AML-193 (cell line): ENCODE measurements around the gene USP22.
"Not testable (repeated sequence)": the region's sequence is repeated elsewhere in the genome, so short reads cannot be mapped to it uniquely, and the experiment has no call there.

Experiments used
- DNase-seq, 2 experiments: peaks; one replicate each; lab custom pipeline; 2025; lab: John Stamatoyannopoulos, UW

Gene USP22

DNA sequence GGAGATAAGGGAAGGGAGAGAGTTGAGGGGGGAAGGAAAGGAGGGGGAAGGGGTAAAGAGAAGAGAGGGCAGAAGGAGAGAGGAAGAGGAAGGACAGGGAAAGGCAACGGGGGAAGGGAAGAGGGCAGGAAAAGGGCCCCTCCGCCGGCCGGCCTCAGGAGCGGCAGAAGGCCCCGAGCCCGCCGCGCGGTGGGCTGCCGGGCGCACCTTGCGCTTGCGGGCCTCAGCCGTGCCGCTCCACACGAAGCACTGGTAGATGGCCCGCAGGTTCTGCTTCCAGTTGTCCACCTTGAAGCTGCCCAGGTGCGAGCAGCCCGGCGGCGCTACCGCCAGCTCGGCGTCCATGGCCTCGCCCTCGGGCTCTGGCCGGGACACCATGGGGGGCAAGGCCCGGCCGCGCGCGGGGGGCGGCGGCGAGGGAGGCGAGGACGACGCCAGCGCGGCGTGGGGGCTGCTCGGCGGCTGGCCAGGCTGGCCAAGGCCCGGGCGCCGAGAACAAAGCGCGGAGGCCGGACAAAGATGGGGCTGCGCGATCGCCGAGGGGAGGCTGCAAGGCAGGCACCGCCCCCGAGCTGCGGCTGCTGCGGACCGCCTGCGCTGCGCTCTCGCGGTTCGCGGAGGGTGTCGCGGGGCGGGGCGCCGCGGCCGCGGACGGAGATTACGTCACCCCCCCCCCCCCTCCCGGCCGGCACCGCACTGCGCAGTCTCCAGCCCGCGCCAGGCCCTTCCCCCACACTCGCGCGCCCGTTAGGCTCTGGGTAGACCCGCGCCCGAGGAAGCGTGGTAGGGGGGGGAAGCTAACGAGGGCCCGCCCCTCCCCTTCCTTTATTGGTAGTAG, at the start of gene USP22:
TSS of gene USP22 (minus strand) at position 554 of the 838 bp plus-strand sequence. CDS start at position 378, 176 bp downstream.
- peak; percentile 99 for DNase-seq

DNA sequence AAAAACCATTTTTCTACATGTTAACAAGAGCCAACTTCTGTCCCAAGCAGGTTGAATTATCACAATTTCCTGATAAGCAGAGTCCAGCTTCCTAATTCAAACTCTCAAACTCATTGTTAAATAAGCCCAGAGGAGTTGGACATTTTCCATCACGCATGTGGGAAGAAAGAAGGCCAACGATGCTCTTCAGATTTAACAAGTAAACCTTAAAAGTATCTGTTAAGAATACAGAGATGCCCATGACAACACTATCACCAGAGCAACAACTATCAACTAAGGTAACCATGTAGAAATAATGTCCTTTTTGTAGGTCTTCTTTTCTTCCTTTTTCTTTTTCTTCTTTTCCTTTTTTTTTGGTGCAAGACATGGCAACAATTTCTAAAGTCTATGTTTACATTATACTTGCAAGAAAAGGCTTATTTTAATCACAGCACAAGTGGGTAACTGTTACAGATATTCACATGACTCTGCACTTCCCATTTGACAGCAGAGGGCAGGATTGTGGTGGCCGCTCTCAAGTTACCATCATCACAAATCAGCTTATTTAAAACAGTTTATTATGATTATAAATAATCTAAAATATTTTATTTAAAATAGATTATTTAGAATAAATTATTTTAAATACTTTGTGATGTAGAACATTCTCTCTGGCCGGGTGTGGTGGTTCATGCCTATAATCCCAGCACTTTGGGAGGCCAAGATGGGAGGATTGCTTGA, 48.2 kb upstream of the USP22 start:
- no peak for DNase-seq

DNA sequence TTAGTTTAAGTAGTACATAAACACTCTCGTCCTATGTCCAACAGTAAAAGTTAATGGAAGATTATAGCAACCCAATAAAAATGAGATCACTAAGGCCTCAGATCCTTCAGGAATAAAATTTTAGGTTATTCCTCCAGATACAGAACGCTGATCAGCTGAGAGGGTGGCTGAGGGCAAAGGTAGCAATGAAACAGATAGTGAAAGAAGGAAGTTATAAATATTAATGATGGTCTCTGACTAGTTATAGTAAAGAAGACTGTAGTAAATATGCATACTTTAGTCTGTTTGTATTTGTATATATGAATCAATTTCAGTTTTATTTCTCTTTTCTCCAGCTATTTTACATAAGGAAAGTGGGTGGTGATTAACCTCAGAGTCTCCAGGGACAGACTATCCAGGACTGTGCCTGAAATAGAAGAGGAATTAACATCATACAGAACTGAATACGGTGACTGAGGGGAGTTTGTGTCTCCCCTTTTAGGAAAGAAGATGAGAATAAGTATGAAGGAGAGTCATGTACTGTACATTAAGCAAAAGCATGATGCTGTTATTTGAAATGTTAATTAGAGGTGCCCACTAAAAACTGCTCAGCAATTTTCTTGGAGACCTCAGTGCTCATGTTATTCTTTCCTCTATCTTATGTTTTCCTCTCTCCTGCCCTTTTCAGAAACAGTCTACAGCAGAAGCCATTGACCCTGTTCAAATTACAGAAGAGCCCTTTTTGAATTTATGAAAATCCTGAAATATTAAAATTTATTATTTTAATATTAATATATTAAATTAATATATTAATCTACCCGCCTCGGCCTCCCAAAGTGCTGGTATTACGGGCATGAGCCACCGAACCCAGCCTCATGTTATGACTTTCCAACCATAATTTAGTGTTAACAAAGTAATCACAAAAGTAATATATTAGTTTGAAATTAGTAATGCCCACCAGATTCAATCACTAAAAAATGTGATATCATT, 47.4 kb upstream of the USP22 start:
- no peak for DNase-seq

DNA sequence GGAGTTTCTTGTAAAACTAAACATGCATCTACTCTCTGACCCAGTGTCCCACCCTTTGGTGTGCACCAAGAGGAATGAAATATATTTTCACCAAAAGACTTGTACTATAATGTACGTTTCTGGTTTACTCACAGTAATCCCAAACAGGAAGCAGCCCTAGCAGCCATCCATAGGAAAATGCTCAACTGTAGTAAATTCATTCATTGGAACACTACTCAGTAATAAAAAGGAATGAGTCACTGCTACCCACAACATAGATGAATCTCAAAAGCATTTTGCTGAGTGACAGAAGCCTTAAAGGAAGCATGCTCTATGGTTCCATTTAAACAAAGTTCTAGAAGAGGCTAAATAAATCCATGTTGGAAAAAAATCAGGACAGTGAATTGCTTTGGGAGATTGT, 46.3 kb upstream of the USP22 start:
- no peak for DNase-seq

DNA sequence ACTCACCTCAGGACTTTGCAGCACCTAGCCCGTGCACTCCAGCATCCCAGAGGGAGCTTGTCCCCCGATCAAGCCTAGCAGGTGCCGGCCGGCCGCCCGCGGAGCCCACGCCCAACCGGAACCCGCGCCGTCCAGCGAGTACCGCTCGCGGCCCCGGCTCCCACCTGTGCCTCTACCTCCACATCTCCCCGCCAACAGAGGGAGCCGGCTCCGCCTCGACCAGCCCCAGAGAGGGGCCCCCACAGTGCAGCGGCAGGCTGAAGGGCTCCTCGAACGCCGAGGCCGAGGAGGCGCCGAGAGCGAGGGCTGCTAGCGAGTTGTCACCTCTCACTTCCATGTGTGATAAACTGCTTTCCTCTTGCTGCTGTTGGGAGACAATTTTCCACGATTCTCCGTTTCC, 42.9 kb upstream of the USP22 start:
- DNase-seq: no peak

DNA sequence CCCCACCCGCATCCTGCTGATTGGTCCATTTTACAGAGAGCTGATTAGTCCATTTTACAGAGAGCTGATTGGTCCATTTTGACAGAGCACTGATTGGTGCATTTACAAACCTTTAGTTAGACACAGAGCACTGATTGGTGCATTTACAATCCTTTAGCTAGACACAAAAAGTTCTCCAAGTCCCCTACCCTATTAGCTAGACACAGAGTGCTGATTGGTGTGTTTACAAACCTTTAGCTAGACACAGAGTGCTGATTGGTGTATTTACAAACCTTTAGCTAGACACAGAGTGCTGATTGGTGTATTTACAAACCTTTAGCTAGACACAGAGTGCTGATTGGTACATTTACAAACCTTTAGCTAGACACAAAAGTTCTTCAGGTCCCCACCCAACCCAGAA, 42.5 kb upstream of the USP22 start:
- DNase-seq: not testable (repeated sequence)

DNA sequence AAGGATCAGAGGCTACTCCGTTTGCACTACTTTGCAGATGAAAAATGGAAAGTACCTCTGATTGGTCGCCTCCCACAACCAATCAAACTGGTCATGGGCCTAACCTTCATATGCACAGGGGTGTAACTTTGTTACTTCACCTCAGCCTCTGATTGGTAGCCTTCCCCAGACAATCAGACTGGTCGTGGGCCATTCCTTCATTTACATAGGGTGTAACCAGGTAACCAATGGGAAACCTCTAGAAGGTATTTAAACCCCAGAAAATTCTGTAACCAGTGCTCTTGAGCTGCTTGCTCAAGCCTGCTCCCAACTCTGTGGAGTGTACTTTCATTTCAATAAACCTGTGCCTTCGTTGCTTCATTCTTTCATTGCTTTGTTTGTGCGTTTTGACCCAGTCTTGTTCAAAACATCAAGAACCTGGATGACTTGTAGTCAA, 39.2 kb upstream of the USP22 start:
- DNase-seq: no peak

DNA sequence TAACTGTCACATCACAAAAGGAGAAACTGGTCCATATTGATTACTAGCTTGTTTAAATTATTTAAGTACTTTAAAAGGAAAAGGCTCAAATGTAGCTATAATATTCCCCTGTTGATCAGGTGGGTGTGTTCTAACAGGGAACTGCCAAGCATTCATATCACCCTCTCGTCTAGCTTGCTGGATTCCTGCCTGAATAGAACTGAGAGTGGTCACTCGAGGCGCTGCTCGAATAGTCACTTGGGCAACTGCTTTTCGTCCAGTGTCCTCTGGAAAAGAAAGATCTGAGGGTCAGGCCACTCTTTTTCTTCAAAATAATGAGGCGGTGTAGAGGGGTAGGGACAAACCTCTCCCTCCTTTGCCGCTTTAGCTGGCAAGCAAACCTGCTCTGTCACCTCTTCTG, 36.4 kb upstream of the USP22 start:
- no peak for DNase-seq

DNA sequence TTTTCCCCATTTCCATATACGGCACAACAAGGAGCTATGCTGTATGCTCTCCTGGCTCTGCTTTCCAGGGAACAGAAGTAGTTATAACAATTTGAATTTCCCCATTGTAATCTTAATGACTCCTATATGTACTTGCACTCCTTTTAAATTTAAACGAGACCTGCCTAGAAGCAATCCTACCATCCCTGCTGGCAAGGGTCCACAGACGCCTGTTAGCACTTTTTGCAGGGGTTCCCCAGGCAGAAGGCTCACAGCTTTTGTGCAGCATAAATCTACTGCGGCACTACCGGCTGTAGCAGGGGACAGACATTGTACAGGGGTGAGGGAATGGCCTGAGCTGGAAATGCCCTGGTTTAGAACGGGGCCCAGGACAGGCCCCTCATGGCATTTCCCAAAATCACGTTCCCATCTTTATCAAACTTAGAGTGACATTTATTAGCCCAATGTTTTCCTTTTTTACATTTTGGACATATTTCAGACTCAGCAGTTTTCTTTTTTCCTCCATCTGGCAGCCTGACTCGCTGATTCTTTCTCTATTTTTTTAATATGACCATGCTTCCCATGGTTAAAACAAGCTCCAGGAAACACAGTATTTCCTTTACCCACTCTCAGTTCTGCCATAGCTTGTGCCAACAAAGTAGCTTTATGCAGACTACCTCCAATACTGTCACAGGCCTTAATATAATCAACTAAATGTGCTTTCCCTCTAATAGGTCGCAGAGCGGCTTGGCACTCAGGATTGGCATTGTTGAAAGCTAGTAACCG, 35.4 kb upstream of the USP22 start:
- DNase-seq: no peak

DNA sequence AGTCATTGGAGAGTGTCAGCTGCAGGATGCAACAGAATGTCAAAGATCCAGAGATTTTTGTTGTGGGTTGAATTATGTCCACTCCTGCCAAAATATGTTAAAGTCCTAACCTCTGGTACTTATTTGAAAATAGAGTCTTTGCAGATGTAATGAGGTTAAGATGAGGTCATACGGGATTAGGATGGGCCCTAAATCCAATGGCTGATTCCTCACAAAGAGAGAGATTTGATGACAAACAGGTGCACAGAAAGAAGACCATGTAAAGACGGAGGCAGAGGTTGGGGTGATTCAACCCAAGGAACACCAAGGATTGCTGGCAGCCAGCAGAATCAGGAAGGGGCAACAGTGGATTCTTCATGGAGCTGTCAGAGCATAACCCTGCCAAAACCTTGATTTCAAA, 34.5 kb upstream of the USP22 start:
- DNase-seq: no peak

DNA sequence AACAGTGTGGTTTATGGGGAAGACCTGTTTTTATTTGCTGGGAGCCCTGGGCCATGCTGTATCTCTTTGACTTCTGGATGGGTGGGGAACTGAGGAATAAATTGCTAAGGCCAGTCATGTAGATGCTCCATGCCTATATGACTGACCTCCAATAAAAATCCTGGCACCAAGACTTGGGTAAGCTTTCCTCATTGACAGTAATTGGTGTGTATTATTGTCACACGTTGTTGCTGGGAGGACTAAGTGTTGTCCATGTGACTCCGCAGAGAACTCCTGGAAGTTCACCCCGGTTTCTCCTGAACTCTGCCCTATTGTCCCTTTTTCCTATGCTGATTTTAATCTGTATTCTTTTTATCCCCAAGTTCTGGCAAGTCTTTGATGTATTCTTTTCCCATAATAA, 33.4 kb upstream of the USP22 start:
- no peak for DNase-seq

DNA sequence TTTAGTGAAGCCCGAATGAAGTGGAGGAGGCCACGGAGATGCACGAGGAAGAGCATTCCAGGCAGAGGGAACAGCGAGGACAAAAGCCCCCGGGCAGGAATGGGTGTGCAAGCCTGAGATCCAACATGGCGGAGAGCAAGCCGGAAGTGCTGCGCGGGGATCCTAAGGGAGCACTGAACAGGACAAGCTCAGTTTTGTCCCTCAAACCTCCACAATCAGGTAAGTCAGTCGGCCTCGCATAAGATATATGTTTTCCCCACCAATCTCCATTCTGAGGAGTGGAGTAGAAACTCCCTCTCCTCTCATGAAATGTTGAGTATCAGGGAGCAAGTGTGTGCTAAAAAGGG, 32.9 kb upstream of the USP22 start:
- no peak for DNase-seq

DNA sequence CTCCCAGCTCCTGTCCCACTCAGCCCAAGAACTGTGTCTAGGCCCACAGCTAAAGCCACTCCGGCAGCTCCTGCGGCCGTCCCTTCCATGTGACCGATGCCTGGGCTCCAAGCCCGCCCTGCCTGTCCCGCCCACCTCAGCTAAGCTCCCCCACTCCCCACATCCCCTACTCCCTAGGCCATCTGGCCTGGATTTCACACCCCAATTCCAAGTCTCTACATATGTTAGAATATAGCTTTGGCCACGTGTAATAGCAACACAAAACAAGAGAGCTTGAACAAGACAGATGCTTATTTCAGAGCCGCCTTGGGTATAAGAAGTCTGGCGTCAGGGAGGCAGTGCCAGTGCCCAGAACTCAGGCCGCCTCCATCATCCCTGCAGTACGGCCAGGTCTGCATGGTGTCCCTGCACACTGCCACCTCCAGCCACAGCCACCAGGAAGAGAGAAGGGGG, 30.0 kb upstream of the USP22 start:
- no peak for DNase-seq

DNA sequence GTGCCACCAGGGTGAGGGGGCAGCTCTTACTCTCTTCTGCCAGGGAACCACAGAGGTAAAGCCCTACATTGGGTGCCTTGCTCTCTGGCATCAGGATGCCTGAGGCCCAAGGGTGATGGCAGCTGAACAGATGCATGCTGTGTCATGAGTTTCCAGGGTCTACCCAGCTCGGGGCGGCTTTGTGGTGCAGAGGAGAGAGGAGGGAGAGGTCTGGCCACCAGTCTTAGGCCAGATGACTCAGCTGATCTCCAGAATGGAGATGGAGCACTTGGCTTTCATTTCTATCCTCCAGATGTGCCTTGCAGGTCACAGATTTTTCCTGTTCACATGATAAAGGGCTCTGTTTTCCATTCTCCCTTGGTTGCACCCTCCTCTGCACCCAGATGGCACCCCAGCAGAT, 23.6 kb upstream of the USP22 start:
- DNase-seq: no peak

DNA sequence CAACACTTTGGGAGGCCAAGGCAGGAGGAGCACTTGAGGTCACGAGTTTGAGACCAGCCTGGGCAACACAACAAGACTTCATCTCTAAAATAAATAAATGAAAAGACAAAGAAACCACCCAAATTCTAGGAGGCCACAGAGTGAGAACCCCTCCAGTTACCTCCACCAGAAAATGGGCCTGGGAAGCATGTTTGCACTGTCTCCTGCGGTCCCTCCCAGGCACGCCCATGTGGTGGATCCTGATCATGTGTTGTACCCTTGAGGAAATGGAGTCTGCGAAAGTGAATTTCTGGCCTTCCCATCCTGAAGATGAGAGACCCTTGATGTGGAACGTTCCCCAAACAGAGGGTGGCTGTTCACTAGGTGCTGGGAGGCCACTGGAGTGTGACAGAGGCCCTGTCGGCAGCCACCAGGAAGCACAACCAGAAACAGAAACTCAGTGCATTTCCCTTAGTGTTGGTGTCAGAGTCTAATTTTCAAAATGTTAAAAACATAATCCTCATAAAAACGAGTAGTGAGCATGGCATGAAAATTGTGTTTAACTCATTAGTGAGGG, 19.2 kb upstream of the USP22 start:
- DNase-seq: no peak

DNA sequence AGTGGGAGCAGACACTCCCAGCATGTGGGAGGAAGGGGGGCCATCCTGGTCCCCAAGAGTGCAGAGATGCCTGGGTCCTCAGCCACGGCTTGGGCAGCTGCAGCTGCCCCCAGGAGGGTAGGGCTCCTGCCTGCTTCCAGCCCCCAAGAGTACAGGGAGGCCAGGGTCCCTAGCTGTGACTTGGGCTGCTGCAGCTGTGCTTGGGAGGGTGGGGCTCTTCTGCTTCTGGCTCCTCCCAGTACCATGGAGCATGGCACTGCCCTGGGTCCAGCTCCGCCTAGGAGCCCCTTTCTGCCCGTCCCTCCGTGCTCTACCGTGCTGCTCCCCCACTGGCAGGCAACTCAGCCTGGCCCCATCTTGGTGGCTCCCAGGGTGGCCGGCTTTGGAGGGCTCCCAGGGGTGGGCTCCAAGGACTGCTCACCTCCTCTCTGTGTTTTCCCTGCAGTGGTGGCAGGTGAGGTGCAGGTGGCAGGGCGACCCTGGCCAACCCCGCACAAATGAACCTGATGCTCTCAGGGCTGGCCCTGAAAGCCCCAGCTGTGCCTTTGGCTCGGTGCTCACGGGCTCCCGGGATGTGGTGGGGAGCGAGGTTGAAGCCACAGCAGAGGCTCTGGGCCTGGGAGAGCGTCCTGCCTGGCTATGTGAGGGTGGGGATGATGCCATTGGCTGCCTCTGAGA, 18.5 kb upstream of the USP22 start:
- DNase-seq: no peak

DNA sequence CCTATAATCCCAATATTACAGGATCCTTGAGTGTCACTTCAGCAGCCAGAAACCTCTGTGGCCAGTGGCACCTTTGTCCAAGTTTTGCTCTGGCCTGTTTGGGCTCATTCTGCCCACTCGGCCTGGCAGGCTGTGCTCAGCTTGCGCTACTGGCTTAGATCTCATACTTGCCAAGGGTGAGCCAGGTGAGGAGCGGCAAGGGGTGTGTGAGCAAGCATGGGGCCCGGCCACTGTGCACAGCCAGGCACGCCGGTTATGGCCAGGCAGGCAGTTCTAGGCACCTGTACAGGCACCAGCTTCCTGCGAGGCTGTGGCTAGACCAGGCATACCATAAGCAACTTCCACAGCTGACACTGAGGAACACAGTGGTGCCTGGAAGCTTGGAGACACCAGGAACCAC, 16.9 kb upstream of the USP22 start:
- no peak for DNase-seq

DNA sequence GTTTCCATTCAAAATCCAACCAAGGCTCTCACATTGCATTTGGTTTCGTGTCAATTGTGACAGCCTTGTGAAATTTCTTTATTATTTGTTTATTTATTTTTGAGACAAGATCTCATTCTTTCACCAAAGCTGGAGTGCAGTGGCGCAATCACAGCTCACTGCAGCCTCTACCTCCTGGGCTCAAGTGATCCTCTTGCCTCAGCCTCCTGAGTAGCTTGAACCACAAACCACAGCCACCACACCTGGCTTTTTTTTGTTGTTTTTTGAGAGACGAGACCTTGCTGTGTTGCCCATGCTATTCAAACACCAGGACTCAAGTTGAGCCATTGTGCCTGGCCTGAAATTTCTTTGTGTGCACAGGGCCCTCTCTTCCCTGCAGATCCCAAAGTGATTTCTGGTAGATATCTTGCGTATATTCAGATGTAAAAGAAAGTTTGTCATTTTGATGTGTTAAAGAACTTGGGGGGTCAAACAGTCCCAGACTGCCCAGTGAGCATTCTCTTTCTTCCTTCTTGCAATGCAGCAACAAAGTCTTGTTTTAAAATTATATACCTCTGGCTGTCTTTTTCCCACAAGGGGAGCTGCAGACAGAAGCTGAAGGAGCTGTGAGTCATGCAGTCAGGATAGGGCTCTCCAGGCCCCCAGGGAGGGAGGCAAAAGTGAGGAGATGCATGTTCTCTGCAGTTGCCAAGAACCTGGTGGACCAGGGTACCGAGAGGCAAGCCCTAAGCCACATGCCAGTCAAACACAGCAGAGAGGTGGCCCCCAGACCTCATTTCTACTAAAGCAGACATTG, 15.5 kb upstream of the USP22 start:
- DNase-seq: no peak

DNA sequence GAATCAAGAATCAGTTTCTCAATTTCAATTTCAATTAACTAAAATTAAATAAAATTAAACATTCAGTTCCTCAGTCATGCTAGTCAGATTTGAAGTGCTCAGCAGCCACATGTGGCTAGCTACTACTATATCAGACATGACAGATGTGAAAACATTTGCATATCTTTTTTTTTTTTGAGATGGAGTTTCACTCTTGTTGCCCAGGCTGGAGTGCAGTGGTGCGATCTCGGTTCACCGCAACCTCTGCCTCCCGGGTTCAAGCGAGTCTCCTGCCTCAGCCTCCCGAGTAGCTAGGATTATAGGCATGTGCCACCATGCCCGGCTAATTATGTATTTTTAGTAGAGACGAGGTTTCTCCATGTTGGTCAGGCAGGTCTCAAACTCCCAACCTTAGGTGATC, 10.2 kb upstream of the USP22 start:
- not testable (repeated sequence) for DNase-seq

DNA sequence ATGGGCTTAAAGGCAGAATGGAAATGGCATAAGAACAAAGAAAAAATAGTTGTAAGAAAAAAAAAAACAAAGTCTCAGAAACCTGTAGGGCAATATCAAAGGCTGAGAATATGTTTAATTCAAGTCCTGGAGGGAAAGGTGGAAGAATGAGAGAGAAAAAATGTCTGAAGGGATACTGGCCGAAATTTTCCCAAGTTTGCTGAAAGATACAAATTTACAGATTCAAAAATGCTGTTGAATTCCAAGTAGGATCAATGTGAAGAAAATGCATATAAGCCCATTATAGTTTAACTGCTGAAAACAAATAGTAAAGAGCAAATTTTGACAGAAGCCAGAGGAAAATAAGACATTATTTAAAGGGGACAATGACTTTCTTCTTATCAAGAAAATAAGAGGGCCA, 6.6 kb upstream of the USP22 start:
- no peak for DNase-seq
